CD4-positive, alpha-beta T cell treated with Interleukin-10 for 1 hour (primary cell): Measurements from ENCODE around the gene CAMK2G.

Source experiments
- DNase-seq: peaks from one replicate; pipeline ENCODE4 v3.0.0-alpha.2; 2020

The CAMK2G gene

GRCh38 chr10:73862011-73862410 is 12.3 kb downstream of the CAMK2G start:
- no peak for DNase-seq

GRCh38 chr10:73859784-73860491 is 14.4 kb downstream of the CAMK2G start:
- DNase-seq: no peak

- DNase-seq: peak; percentile 56
Observed at GRCh38 chr10:73859428-73859783, 14.9 kb downstream of the CAMK2G start.

GRCh38 chr10:73858750-73859427 is 15.5 kb downstream of the CAMK2G start:
- no peak for DNase-seq

GRCh38 chr10:73858013-73858708 is 16.2 kb downstream of the CAMK2G start:
- no peak for DNase-seq

GRCh38 chr10:73857446-73857845 is 16.9 kb downstream of the CAMK2G start:
- DNase-seq: peak; percentile 13

- DNase-seq: no peak
Observed at GRCh38 chr10:73856261-73856660, 18.1 kb downstream of the CAMK2G start.

GRCh38 chr10:73855413-73855812 is 18.9 kb downstream of the CAMK2G start:
- no peak for DNase-seq

GRCh38 chr10:73854310-73854709 is 20.0 kb downstream of the CAMK2G start:
- no peak for DNase-seq

- no peak for DNase-seq
Observed at GRCh38 chr10:73853196-73853595, 21.2 kb downstream of the CAMK2G start.

- no peak for DNase-seq
Observed at GRCh38 chr10:73850863-73851461, 23.4 kb downstream of the CAMK2G start.

- no peak for DNase-seq
Observed at GRCh38 chr10:73850211-73850610, 24.1 kb downstream of the CAMK2G start.

- DNase-seq: peak; percentile 92
Observed at GRCh38 chr10:73848821-73849489, 25.4 kb downstream of the CAMK2G start.

- no peak for DNase-seq
Observed at GRCh38 chr10:73847031-73847430, 27.3 kb downstream of the CAMK2G start.

- DNase-seq: no peak
Observed at GRCh38 chr10:73843261-73843660, 31.1 kb downstream of the CAMK2G start.

GRCh38 chr10:73842349-73842748 is 32.0 kb downstream of the CAMK2G start:
- no peak for DNase-seq

- no peak for DNase-seq
Observed at GRCh38 chr10:73841526-73842285, 32.6 kb downstream of the CAMK2G start.

- DNase-seq: no peak
Observed at GRCh38 chr10:73841061-73841421, 33.3 kb downstream of the CAMK2G start.

GRCh38 chr10:73840403-73841060 is 33.8 kb downstream of the CAMK2G start:
- no peak for DNase-seq

- no peak for DNase-seq
Observed at GRCh38 chr10:73840056-73840402, 34.3 kb downstream of the CAMK2G start.

- DNase-seq: no peak
Observed at GRCh38 chr10:73839276-73839966, 34.9 kb downstream of the CAMK2G start.
